Ascending aorta (tissue), 2 donors: ENCODE data around the gene PRKAG2. TPM values are rescaled to one million over a fixed set of nuclear protein-coding genes. Genes with fewer than 3 reads are reported as not detected.

Experiments used
- DNase-seq, 2 donors: peaks; one replicate each; pipeline ENCODE4 v3.0.0-alpha.2; 2019; ENCODE audit warnings: low spot score in 2 of 2
- H3K27ac ChIP-seq, 2 donors: fragments of 200-600 bp; sonication (generic); one replicate each; pipeline ENCODE4 v1.5.1; 2016 to 2017; ENCODE audit warnings: mild to moderate bottlenecking in 1 of 2
- H3K27me3 ChIP-seq: fragments of 200-600 bp; sonication (generic); one replicate; pipeline ENCODE4 v1.5.1; 2017
- H3K36me3 ChIP-seq, 2 donors: fragments of 200-600 bp; sonication (generic); one replicate each; pipeline ENCODE4 v1.5.1; 2016
- H3K4me1 ChIP-seq, 2 donors: fragments of 200-600 bp; sonication (generic); one replicate each; pipeline ENCODE4 v1.5.1; 2016 to 2017; ENCODE audit warnings: mild to moderate bottlenecking in 1 of 2
- H3K4me3 ChIP-seq, 2 donors: fragments of 200-600 bp; sonication (generic); one replicate each; pipeline ENCODE4 v1.5.1; 2016 to 2017; ENCODE audit warnings: mild to moderate bottlenecking in 1 of 2
- H3K9me3 ChIP-seq, 2 donors: fragments of 200-600 bp; sonication (generic); one replicate each; pipeline ENCODE4 v1.5.1; 2016
- CTCF ChIP-seq, 3 experiments: fragments of 200-600 bp in 2 of 3; fragments of 450-650 bp in 1 of 3; sonication (generic) in 2 of 3; IDR thresholded peaks; one replicate each; pipeline ENCODE4 v1.5.1; 2016 to 2019; ENCODE audit warnings: antibody characterized with exemption in 3 of 3, mild to moderate bottlenecking in 1 of 3, moderate library complexity in 1 of 3
- intact Hi-C: fragments of 100-400 bp; cut with DNase I; formaldehyde crosslinking; loops from one replicate; pipeline ENCODE4 v1.15.1; 2023
- total RNA-seq: library from RNA; depleted of rRNA; stranded (reverse); fragments of >200 nt; gene quantifications from one replicate; pipeline ENCODE4 v1.1.0, GENCODE V29; 2016

PRKAG2 gene
- total RNA-seq, 1 donor from 2014 or later, result 26.7 TPM

GRCh38 chr7:151762583-151763245, 114.2 kb downstream of the PRKAG2 start:
- no peaks in the 10 kb centered on the region for H3K9me3 ChIP-seq
- H3K27ac ChIP-seq, result no peak overlapping the region
- peaks cover 0 to 3% of the 10 kb centered on the region in 2 donors for H3K36me3 ChIP-seq
- H3K27me3 ChIP-seq, result no peaks in the 10 kb centered on the region
- peaks cover 6 to 17% of the 10 kb centered on the region in 2 donors for H3K4me1 ChIP-seq
- no peak for DNase-seq
- TF ChIP-seq CTCF (IDR thresholded peaks at IDR 0.05), result no peak
- H3K4me3 ChIP-seq, result no peak overlapping the region
- intact Hi-C loops, result no loop called here

GRCh38 chr7:151761957-151762356, 115.0 kb downstream of the PRKAG2 start:
- Histone ChIP-seq H3K27ac (no peak overlapping the region), H3K9me3 (no peaks in the 10 kb centered on the region), H3K4me1 (peaks cover 6 to 24% of the 10 kb centered on the region in 2 donors), H3K27me3 (no peaks in the 10 kb centered on the region), H3K36me3 (peaks cover 0 to 3% of the 10 kb centered on the region in 2 donors), H3K4me3 (no peak overlapping the region)
- intact Hi-C loops, result no loop called here
- no peak for TF ChIP-seq CTCF (IDR thresholded peaks at IDR 0.05)
- DNase-seq, result no peak

- no peak for TF ChIP-seq CTCF (IDR thresholded peaks at IDR 0.05)
- intact Hi-C loops, result no loop called here
Observed at GRCh38 chr7:151761231-151761630, 115.7 kb downstream of the PRKAG2 start.

DNA sequence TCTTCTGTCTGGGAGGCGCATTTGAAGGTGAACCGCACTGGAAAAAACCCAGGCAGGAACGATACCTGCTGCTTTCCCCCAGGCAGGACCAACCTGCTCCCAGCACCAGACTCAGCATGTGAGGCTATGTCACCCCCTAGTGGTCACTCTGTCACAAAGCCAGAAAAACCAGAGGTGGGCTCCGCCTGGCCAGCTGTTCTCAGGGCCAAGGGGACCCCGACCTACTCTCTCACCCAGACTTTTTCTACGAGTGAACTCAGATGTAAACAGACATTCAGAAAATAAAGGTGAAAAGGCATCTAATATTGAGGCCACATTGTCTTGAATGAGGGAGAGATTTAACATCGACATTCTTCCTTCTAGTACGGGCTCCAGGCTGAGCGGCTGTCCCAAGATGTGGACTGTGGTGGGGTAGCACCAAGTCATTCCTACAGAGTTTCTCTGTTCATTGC, 117.3 kb downstream of the PRKAG2 start:
- Histone ChIP-seq H3K27me3 (no peaks in the 10 kb centered on the region), H3K36me3 (no peaks in the 10 kb centered on the region), H3K9me3 (no peaks in the 10 kb centered on the region), H3K27ac (no peak overlapping the region), H3K4me1 (peaks cover 8 to 46% of the 10 kb centered on the region in 2 donors), H3K4me3 (no peak overlapping the region)
- peak in 1 of 2 donors; percentile 79 for DNase-seq
- peak; percentile 81 to 92 (median 86) for TF ChIP-seq CTCF (IDR thresholded peaks at IDR 0.05)
- intact Hi-C loops, result loop anchor here (1.0 to 10.0 kb wide), 7 partner anchors 133 to 675 kb away; partner anchors contain the start of genes AGAP3, FASTK, SMARCD3 and TMUB1

More at GRCh38 chr7:151761231-151761630, 115.7 kb downstream of the PRKAG2 start:
- Histone ChIP-seq H3K4me1 (peaks cover 6 to 31% of the 10 kb centered on the region in 2 donors), H3K27me3 (no peaks in the 10 kb centered on the region), H3K9me3 (no peaks in the 10 kb centered on the region), H3K36me3 (no peaks in the 10 kb centered on the region), H3K4me3 (no peak overlapping the region), H3K27ac (no peak overlapping the region)
- DNase-seq, result no peak

DNA sequence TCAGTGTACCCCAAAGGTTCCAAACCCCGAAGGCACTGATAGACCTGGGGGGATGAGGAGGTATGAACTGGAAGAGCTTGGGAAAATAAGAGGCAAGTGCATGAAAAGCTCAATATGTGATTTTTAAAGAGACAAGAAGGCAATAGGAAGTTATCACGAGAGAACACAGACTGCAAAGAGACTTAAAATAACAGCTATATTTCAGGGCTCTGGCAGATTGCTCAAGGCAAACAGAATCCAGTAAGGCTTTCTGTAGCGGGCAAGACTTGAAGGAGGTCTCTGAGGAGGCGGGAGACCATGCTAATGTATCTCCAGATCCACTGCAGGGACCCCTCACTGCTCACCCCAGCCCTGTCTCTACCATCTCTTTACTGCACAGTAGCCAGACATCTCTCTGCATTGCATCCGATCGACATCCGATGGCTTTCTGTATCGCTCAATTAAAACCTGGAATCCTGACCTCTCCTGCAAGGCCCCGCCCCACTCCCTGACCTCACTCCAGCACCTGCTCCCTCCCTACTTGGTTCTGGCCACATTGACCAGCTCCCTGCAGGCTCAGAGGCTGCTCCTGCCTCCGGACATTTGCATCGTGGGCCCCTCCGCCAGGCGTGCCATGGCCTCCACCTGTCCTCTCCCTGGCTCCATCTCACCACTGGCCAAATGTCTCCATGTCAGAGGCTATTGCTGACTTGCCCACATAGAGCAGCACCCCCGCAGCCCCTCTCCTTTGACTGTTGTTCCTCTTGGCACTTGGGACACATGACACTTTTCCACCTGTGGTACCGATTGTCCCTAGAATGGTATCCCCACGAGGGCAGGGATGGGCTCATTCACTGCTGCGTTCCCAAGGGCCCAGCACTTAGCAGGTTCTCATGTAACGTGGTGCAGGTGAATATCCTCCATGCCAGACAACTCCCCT, 118.0 kb downstream of the PRKAG2 start:
- H3K4me1 ChIP-seq, result peaks cover 11 to 50% of the 10 kb centered on the region in 2 donors

More for the DNA sequence above, 118.0 kb downstream of the PRKAG2 start:
- intact Hi-C loops, result loop anchor here (1.0 to 10.0 kb wide), 7 partner anchors 133 to 674 kb away; partner anchors contain the start of genes AGAP3, FASTK, SMARCD3 and TMUB1
- DNase-seq, result no peak
- no peaks in the 10 kb centered on the region for H3K27me3 ChIP-seq
- H3K36me3 ChIP-seq, result no peaks in the 10 kb centered on the region
- no peak overlapping the region for H3K4me3 ChIP-seq
- TF ChIP-seq CTCF (IDR thresholded peaks at IDR 0.05), result no peak
- no peaks in the 10 kb centered on the region for H3K9me3 ChIP-seq
- no peak overlapping the region for H3K27ac ChIP-seq
